ENCODE data around the gene UGT1A8. TPM values are rescaled to one million over a fixed set of nuclear protein-coding genes. Genes with fewer than 3 reads are reported as not detected.

Gene UGT1A8
- polyA plus RNA-seq, 1 donor: not detected

DNA sequence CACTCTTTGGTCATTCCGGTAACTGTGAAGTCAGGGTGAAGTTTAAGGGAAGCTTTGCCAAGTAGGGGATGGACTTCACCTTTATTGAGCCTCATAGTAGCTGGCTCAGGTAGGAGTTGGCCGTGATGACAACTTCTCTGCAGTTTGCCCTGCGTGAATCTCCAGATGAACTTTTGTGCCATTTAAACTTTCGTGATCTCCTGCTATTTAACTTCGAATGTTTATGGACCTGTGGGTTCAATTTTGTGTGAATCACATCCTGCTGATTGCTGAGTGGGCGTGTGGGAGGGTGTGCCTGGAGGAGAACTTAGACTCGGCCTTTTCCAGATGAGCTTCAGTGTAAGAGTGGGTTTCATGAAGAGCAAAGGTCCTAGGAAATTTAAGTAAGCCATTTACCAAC lies 146.8 kb downstream of the UGT1A8 start:
- no peak for DNase-seq (ENCODE audit: low read depth)

DNA sequence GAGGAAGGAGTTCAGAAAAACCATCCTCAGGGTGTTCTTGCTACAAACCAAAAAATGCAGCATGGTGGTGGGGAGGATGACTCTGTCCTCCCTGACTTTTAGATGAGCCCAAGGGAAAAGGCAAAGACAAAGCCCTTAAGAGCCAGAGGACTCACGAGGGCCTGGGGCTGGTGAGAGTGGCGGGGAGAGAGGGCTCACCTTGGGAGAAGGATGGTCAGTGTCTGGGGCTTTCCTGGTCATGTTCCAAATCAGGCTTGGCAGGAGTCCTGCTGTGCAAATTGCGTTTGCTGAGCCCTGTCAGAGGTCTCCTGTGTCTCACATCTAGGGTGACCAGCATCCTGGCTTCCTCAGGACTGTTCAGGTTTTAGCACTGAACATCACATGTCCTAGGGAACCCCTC lies 147.3 kb downstream of the UGT1A8 start:
- no peak for DNase-seq (ENCODE audit: low read depth)

DNA sequence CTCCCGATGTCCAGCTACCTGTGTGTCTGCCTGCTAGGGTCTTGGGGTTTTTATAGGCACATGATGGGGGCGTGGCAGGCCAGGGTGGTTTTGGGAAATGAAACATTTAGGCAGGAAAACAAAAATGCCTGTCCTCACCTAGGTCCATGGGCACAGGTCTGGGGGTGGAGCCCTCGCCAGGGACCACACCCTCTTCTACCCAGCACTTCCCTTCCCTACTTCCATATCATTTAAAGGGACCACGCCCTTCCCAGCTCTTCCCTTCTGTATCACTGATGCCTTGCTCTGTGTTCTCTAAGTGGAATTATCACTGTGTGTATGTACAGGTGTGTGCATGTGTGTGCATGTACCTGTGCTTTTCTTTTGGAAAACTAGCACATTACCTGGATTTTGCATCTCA lies 149.0 kb downstream of the UGT1A8 start:
- DNase-seq (ENCODE audit: low read depth): no peak

DNA sequence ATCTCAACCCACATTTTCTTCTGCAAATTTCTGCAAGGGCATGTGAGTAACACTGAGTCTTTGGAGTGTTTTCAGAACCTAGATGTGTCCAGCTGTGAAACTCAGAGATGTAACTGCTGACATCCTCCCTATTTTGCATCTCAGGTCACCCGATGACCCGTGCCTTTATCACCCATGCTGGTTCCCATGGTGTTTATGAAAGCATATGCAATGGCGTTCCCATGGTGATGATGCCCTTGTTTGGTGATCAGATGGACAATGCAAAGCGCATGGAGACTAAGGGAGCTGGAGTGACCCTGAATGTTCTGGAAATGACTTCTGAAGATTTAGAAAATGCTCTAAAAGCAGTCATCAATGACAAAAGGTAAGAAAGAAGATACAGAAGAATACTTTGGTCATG lies 150.6 kb downstream of the UGT1A8 start:
- no peak for DNase-seq (ENCODE audit: low read depth)

GRCh38 chr2:233769260-233769659 lies 151.8 kb downstream of the UGT1A8 start:
- no peak for DNase-seq (ENCODE audit: low read depth)

DNA sequence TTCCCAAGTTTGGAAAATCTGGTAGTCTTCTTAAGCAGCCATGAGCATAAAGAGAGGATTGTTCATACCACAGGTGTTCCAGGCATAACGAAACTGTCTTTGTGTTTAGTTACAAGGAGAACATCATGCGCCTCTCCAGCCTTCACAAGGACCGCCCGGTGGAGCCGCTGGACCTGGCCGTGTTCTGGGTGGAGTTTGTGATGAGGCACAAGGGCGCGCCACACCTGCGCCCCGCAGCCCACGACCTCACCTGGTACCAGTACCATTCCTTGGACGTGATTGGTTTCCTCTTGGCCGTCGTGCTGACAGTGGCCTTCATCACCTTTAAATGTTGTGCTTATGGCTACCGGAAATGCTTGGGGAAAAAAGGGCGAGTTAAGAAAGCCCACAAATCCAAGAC lies 154.7 kb downstream of the UGT1A8 start:
- no peak for DNase-seq (ENCODE audit: low read depth)

DNA sequence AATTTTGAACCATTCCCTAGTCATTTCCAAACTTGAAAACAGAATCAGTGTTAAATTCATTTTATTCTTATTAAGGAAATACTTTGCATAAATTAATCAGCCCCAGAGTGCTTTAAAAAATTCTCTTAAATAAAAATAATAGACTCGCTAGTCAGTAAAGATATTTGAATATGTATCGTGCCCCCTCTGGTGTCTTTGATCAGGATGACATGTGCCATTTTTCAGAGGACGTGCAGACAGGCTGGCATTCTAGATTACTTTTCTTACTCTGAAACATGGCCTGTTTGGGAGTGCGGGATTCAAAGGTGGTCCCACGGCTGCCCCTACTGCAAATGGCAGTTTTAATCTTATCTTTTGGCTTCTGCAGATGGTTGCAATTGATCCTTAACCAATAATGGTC lies 155.2 kb downstream of the UGT1A8 start:
- DNase-seq (ENCODE audit: low read depth): no peak

- no peak for DNase-seq (ENCODE audit: low read depth)
Observed at GRCh38 chr2:233773854-233774253, 156.4 kb downstream of the UGT1A8 start.

DNA sequence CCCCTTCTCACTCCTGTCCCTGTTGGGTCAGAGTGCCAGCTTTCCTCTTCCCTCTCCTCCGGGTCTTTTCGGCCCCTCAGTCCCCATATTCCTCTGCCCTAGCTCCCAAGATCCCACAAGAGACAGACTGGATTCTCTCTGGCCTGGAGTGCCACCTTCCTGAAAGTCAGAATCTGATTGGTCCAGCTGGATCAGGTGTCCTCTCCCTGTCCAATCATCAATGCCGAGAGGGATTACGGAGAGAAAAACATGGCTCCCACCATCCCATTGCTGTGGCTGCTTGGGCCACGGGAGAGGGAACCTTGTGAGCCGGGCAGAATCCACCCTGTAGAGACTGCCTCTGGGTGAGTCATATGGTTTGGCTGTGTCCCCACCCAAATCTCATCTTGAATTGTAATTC lies 158.0 kb downstream of the UGT1A8 start:
- DNase-seq (ENCODE audit: low read depth): no peak

DNA sequence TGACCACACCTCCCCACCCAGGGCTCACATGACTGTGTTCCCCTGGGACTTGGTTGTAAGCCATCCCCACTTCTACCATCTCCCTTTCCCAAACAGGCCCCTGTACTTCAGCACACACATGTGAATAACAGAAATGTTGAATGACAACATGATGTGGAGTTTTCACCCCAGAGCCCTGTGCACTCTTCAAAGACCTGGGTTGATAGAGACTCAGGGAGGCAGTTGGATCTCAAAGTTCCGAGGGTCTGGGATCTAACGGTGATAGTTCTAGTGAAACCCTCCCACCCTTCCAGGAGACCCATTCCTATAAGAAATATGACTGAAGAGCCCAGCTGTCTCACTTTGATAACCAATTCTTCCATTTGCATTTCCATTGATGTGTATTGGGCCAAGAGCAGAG lies 160.6 kb downstream of the UGT1A8 start, which contains the start of gene MROH2A:
Gene MROH2A, plus strand, starts transcription at position 301 of the 400 bp plus-strand sequence. CDS start 1,029 bp downstream, outside the sequence.
- no peak for DNase-seq (ENCODE audit: low read depth)

- no peak for DNase-seq (ENCODE audit: low read depth)
Observed at GRCh38 chr2:233779722-233780121, 162.3 kb downstream of the UGT1A8 start.

DNA sequence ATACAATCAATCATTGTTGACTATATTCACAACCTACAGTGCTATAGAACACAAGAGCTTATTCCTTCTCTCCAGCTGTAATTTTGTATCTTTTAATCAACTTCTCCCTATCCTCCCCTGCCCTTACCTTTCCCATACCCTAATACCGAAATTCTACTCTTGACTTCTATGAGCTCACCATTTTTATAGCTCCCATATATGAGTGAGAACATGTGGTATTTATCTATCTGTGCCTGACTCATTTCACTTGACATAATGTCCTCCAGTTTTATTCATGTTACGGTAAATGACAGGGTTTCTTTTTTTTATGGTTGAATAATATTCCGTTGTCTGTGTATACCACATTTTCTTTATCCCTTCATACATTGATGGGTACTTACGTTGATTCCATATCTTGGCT lies 163.3 kb downstream of the UGT1A8 start:
- DNase-seq (ENCODE audit: low read depth): no peak

- DNase-seq (ENCODE audit: low read depth): no peak
Observed at GRCh38 chr2:233789554-233789953, 172.1 kb downstream of the UGT1A8 start.

DNA sequence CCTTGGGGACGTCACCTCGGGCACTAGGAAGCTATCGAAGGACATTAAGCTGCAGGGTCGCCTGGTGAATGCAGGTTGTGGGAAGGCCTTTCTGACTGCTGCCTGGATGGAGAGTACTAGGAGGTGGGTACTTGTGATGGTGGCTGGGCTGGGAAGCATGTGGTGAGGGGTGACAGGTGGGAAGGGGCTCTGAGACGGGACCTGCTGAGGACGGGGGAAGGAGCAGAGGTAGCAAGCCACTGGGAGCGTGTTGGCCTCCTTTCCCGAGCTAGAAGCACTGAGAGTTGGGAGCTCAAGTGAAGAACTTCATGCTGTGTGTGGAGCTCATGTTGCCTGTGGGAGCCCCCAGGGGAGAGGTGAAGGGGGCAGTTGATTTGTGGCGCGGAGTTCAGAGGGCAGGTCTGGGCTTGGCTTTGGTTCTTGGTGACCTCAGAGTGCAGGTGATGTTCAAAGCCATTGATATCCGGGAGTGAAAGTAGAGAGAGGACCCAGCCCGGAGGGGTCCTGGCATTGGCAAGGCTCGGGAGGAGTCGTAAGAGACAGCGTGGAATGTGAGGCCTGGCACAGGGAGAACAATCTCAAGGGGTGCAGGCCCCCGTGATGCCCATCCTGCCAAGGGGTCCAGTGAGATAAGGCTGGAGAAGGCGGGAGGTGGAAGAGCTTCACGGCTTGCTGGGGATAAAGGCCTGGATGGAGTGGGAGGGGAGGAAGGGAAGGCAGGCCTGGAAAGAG lies 173.9 kb downstream of the UGT1A8 start:
- no peak for DNase-seq (ENCODE audit: low read depth)

GRCh38 chr2:233791883-233792329 lies 174.5 kb downstream of the UGT1A8 start:
- no peak for DNase-seq (ENCODE audit: low read depth)

GRCh38 chr2:233792720-233793119 lies 175.3 kb downstream of the UGT1A8 start:
- DNase-seq (ENCODE audit: low read depth): no peak

GRCh38 chr2:233793465-233794127 lies 176.2 kb downstream of the UGT1A8 start:
- DNase-seq (ENCODE audit: low read depth): no peak

DNA sequence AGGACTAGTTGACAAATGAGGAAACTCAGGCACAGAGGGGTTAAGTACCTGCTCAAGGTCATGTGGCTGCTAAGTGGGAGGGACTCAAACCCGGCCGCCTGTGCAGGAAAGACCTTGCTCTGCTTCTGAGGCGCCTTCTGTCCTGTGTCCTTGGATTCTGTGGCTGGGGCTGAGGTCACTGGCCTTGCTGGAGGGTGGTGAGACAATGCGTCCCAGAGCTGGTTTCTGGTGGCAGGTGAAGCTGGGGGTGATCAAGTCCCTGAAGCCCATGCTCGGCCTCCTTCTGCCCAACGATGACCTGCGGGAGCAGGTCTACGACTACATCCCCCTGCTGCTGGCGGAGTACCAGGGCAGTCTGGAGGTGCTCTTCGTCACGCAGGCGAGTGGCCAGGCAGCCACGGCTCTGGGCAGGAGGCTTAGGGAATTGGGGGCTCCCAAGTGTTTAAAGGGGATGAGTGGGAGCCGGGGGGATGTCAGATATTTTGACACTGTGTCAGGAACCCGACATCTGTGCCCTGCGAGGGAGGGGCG lies 176.8 kb downstream of the UGT1A8 start:
- DNase-seq (ENCODE audit: low read depth): no peak

GRCh38 chr2:233795735-233796171 lies 178.3 kb downstream of the UGT1A8 start:
- DNase-seq (ENCODE audit: low read depth): no peak

GRCh38 chr2:233796254-233796653 lies 178.8 kb downstream of the UGT1A8 start:
- no peak for DNase-seq (ENCODE audit: low read depth)

- DNase-seq (ENCODE audit: low read depth): no peak
Observed at GRCh38 chr2:233798335-233799086, 181.1 kb downstream of the UGT1A8 start.

- DNase-seq (ENCODE audit: low read depth): no peak
Observed at GRCh38 chr2:233799087-233799665, 181.7 kb downstream of the UGT1A8 start.
